Trophoblast cell (in vitro differentiated cells and primary cell): Measurements from ENCODE around the gene WDR20.
"Not testable (repeated sequence)": the region's sequence is repeated elsewhere in the genome, so short reads cannot be mapped to it uniquely, and the experiment has no call there.

Experiments used
- DNase-seq, 2 donors: peaks; one replicate each; pipeline ENCODE4 v3.0.0-alpha.2; 2016
- H2AFZ ChIP-seq: 2 replicates; pipeline ENCODE4 v1.6.1; 2013; ENCODE audit warnings: low read length, moderate library complexity, mild to moderate bottlenecking; ENCODE audit not compliant: insufficient read depth, poor library complexity
- H2AK5ac ChIP-seq: 2 replicates; pipeline ENCODE4 v1.6.1; 2013; ENCODE audit warnings: mild to moderate bottlenecking, low read length
- H2BK120ac ChIP-seq: 2 replicates; pipeline ENCODE4 v1.6.1; 2013; ENCODE audit warnings: low read length, mild to moderate bottlenecking, moderate library complexity; ENCODE audit not compliant: insufficient read depth, poor library complexity
- H2BK12ac ChIP-seq: 2 replicates; pipeline ENCODE4 v1.6.1; 2013; ENCODE audit warnings: mild to moderate bottlenecking, low read length, moderate library complexity
- H2BK5ac ChIP-seq: 2 replicates; pipeline ENCODE4 v1.6.1; 2013; ENCODE audit warnings: low read length, low read depth, moderate library complexity, mild to moderate bottlenecking; ENCODE audit not compliant: poor library complexity
- H3K14ac ChIP-seq: 2 replicates; pipeline ENCODE4 v1.6.1; 2013; ENCODE audit warnings: mild to moderate bottlenecking, low read length
- H3K18ac ChIP-seq: 2 replicates; pipeline ENCODE4 v1.6.1; 2013; ENCODE audit warnings: mild to moderate bottlenecking, low read length
- H3K23ac ChIP-seq: 2 replicates; pipeline ENCODE4 v1.6.1; 2013; ENCODE audit warnings: low read length
- H3K27ac ChIP-seq: 2 replicates; pipeline ENCODE4 v1.5.1; 2013; ENCODE audit warnings: low read depth, mild to moderate bottlenecking, inconsistent platforms, low read length, moderate library complexity
- H3K27me3 ChIP-seq: 2 replicates; pipeline ENCODE4 v1.6.1; 2013; ENCODE audit warnings: inconsistent platforms, mild to moderate bottlenecking, low read length, moderate library complexity; ENCODE audit not compliant: insufficient read depth
- H3K36me3 ChIP-seq, 2 experiments: 1 replicate in 1 of 2; 2 replicates in 1 of 2; pipeline ENCODE4 v1.6.1; 2013; ENCODE audit warnings: low read length in 2 of 2, mild to moderate bottlenecking in 2 of 2, moderate library complexity in 1 of 2; ENCODE audit not compliant: insufficient read depth in 2 of 2, control insufficient read depth in 1 of 2
- H3K4ac ChIP-seq: 2 replicates; pipeline ENCODE4 v1.6.1; 2013; ENCODE audit warnings: low read depth, mild to moderate bottlenecking, low read length, moderate library complexity
- H3K4me1 ChIP-seq, 2 experiments: 1 replicate in 1 of 2; 2 replicates in 1 of 2; pipeline ENCODE4 v1.6.1; 2013; ENCODE audit warnings: low read length in 2 of 2, mild to moderate bottlenecking in 2 of 2, moderate library complexity in 1 of 2; ENCODE audit not compliant: insufficient read depth in 2 of 2, control insufficient read depth in 1 of 2
- H3K4me2 ChIP-seq: 2 replicates; pipeline ENCODE4 v1.6.1; 2013; ENCODE audit warnings: inconsistent platforms, mild to moderate bottlenecking, low read length, moderate library complexity
- H3K4me3 ChIP-seq: 2 replicates; pipeline ENCODE4 v1.5.1; 2013; ENCODE audit warnings: mild to moderate bottlenecking, low read depth, low read length, inconsistent platforms
- H3K79me1 ChIP-seq: one replicate; pipeline ENCODE4 v1.6.1; 2013; ENCODE audit warnings: low read length
- H3K79me2 ChIP-seq: 2 replicates; pipeline ENCODE4 v1.6.1; 2013; ENCODE audit warnings: low read length, mild to moderate bottlenecking; ENCODE audit not compliant: control insufficient read depth, insufficient read depth, poor library complexity
- H3K9ac ChIP-seq: 2 replicates; pipeline ENCODE4 v1.6.1; 2013; ENCODE audit warnings: mild to moderate bottlenecking, low read length
- H3K9me3 ChIP-seq: 2 replicates; pipeline ENCODE4 v1.6.1; 2013; ENCODE audit warnings: low read depth, mild to moderate bottlenecking, control low read depth, inconsistent platforms, low read length; ENCODE audit not compliant: insufficient read depth
- H4K12ac ChIP-seq: 2 replicates; pipeline ENCODE4 v1.6.1; 2013; ENCODE audit warnings: low read depth, mild to moderate bottlenecking, low read length, moderate library complexity
- H4K8ac ChIP-seq: 2 replicates; pipeline ENCODE4 v1.6.1; 2013; ENCODE audit warnings: low read depth, mild to moderate bottlenecking, low read length, moderate library complexity
- H4K91ac ChIP-seq: one replicate; pipeline ENCODE4 v1.6.1; 2013; ENCODE audit warnings: low read depth, mild to moderate bottlenecking, low read length, moderate library complexity
- WGBS: extraction: QIAGEN DNeasy Blood & Tissue Kit; methylation state at CpG from one replicate; pipeline ENCODE4 v1.1.7; 2013; ENCODE audit warnings: missing lambda C conversion rate; ENCODE audit not compliant: insufficient read length, insufficient coverage; ENCODE audit errors: extremely low coverage; 5-methylcytosine and 5-hydroxymethylcytosine counted together

Gene WDR20

DNA sequence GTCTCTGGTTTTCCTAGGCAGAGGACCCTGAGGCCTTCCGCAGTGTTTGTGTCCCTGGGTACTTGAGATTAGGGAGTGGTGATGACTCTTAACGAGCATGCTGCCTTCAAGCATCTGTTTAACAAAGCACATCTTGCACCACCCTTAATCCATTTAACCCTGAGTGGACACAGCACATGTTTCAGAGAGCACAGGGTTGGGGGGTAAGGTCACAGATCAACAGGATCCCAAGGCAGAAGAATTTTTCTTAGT lies 32.2 kb downstream of the WDR20 start:
- not testable (repeated sequence) for H2BK5ac ChIP-seq, H4K91ac ChIP-seq, H2AFZ ChIP-seq, H3K4ac ChIP-seq, H4K8ac ChIP-seq, H3K18ac ChIP-seq, DNase-seq, H3K4me2 ChIP-seq, H2BK12ac ChIP-seq, H3K36me3 ChIP-seq, H3K4me3 ChIP-seq, H3K9ac ChIP-seq, H4K12ac ChIP-seq, H2AK5ac ChIP-seq, H3K14ac ChIP-seq, H3K79me1 ChIP-seq, H3K79me2 ChIP-seq, H3K27ac ChIP-seq, H3K9me3 ChIP-seq, H3K4me1 ChIP-seq, H3K23ac ChIP-seq, H3K27me3 ChIP-seq, H2BK120ac ChIP-seq
- WGBS, result no CpG with 5 or more reads among the region's 2 CpGs

DNA sequence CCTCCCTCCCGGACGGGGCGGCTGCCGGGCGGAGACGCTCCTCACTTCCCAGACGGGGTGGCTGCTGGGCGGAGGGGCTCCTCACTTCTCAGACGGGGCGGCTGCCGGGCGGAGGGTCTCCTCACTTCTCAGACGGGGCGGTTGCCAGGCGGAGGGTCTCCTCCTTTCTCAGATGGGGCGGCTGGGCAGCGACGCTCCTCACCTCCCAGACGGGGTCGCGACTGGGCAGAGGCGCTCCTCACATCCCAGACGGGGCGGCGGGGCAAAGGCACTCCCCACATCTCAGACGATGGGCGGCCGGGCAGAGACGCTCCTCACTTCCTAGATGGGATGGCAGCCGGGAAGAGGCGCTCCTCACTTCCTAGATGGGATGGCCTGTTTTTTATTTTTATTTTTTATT lies 33.0 kb downstream of the WDR20 start:
- H3K14ac ChIP-seq, H2AFZ ChIP-seq, H3K27me3 ChIP-seq, H2AK5ac ChIP-seq, H4K12ac ChIP-seq, H3K4me3 ChIP-seq, H3K18ac ChIP-seq, H3K4me1 ChIP-seq, H3K36me3 ChIP-seq, H3K4me2 ChIP-seq, H3K27ac ChIP-seq, H3K79me2 ChIP-seq, H2BK120ac ChIP-seq, DNase-seq, H4K8ac ChIP-seq, H3K4ac ChIP-seq, H4K91ac ChIP-seq, H3K23ac ChIP-seq, H2BK12ac ChIP-seq, H2BK5ac ChIP-seq, H3K9ac ChIP-seq, H3K79me1 ChIP-seq, H3K9me3 ChIP-seq: not testable (repeated sequence)
- WGBS, result no CpG with 5 or more reads among the region's 31 CpGs

GRCh38 chr14:102177161-102177560 lies 37.5 kb downstream of the WDR20 start:
- no peak overlapping the region for H4K12ac ChIP-seq
- no peaks in the 10 kb centered on the region for H3K79me1 ChIP-seq
- no peak overlapping the region for H2AK5ac ChIP-seq
- no peak overlapping the region for H4K91ac ChIP-seq
- H3K36me3 ChIP-seq, result peaks cover 0 to 2% of the 10 kb centered on the region in 2 experiments
- H3K4me1 ChIP-seq, result peaks cover 0 to 1% of the 10 kb centered on the region in 2 experiments
- H3K9ac ChIP-seq, result no peak overlapping the region
- H3K9me3 ChIP-seq, result no peaks in the 10 kb centered on the region
- H3K4me3 ChIP-seq, result no peak overlapping the region
- no peak overlapping the region for H2BK5ac ChIP-seq
- H4K8ac ChIP-seq, result no peak overlapping the region
- no peak overlapping the region for H2AFZ ChIP-seq
- H3K18ac ChIP-seq, result no peak overlapping the region
- no peak overlapping the region for H2BK120ac ChIP-seq
- DNase-seq, result no peak
- whole genome bisulfite sequencing, result no CpG with 5 or more reads among the region's 4 CpGs
- H3K27ac ChIP-seq, result no peak overlapping the region
- no peak overlapping the region for H3K4me2 ChIP-seq
- H2BK12ac ChIP-seq, result no peak overlapping the region
- H3K79me2 ChIP-seq, result peaks cover 2% of the 10 kb centered on the region
- H3K14ac ChIP-seq, result no peak overlapping the region
- no peak overlapping the region for H3K23ac ChIP-seq
- no peak overlapping the region for H3K4ac ChIP-seq
- no peaks in the 10 kb centered on the region for H3K27me3 ChIP-seq

DNA sequence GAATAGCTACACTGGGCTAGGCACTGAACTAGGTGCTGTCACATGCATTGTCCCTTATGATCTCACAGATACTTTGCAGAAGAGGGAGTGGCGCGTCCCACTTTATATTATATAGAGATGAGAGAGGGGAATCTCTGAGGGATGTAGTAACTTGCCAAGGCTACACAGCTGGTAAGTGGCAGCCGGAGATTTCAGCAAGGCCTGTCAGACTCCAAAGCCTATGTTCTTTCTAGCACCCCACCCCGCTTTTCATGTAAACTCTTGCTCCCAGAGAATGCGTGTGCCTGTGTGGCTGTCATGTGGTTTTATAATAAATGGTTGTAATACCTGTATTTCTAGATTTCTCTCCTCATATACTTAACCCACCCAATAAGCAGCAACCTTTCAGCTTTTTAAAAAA lies 39.1 kb downstream of the WDR20 start:
- Histone ChIP-seq H3K27me3 (no peaks in the 10 kb centered on the region), H3K4me3 (no peak overlapping the region), H2AK5ac (no peak overlapping the region), H3K14ac (no peak overlapping the region), H4K12ac (no peak overlapping the region), H2AFZ (no peak overlapping the region), H3K36me3 (no peaks in the 10 kb centered on the region), H2BK5ac (no peak overlapping the region), H3K79me1 (no peaks in the 10 kb centered on the region), H3K18ac (no peak overlapping the region), H3K79me2 (peaks cover 2% of the 10 kb centered on the region), H3K23ac (no peak overlapping the region), H3K4ac (no peak overlapping the region), H3K9ac (no peak overlapping the region), H3K4me2 (no peak overlapping the region), H3K27ac (no peak overlapping the region), H2BK12ac (no peak overlapping the region), H2BK120ac (no peak overlapping the region), H4K8ac (no peak overlapping the region), H3K4me1 (peaks cover 0 to 1% of the 10 kb centered on the region in 2 experiments), H3K9me3 (no peaks in the 10 kb centered on the region), H4K91ac (no peak overlapping the region)
- DNase-seq, result no peak
- no CpG with 5 or more reads among the region's 5 CpGs for WGBS
